Right kidney (tissue), 1 donor: ENCODE measurements around the gene ABCB10.
"Not testable (repeated sequence)": the region's sequence is repeated elsewhere in the genome, so short reads cannot be mapped to it uniquely, and the experiment has no call there.

Experiments
- DNase-seq: peaks from one replicate; pipeline ENCODE4 v3.0.0-alpha.2; 2016

The ABCB10 gene

GRCh38 chr1:229475859-229476258 lies 82.6 kb downstream of the ABCB10 start:
- DNase-seq: not testable (repeated sequence)

- DNase-seq: no peak
Observed at GRCh38 chr1:229474509-229474908, 84.0 kb downstream of the ABCB10 start.

- no peak for DNase-seq
Observed at GRCh38 chr1:229471175-229471574, 87.3 kb downstream of the ABCB10 start.

DNA sequence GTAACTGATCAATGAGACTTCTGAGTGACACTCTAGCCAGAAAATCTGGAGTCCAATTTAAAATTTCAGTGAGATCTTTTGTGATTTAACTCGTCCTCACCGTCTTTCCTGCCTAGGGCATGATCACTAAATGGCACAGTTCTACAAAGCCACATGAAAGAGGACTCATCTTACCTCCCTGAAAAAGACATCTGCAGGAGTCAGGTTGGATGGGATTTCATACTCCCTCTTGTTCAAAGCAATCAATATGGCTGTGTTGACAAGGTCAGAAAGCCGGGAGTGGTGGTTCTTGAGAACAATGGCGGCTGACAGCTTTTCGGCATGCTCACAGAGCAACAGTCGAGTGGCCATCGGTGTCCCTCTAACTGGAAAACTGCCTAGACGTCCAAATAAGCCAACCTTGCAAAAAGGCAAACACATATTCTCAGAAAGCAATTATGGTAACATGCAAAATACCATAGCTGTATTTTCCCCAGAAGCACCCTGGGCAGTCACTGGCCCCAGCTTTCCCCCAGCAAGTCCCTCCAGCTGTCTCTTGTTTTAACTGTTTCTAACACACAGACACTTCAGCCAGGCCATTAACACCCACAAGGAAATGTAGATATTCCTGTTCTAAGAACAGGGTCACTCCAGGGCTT lies 88.0 kb downstream of the ABCB10 start:
- no peak for DNase-seq

DNA sequence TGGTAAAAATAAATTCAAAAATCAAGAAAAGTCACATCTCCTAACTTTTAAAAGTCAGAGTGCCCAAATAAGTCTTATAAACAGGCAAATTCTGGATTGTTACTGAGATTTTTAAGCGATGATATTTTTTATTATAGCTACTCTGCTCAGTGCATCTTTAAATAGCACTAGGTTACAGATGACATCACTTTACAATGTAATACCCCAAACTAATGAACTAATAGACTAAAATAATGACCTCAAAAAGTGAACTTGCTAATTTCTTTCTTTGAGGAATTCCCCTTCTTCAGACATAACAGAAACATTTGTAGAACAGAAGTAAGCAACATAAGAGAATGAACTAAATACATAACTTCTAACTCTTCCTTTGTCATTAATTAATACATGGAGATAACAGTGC lies 91.6 kb downstream of the ABCB10 start:
- no peak for DNase-seq
